ENCODE measurements around the gene CATSPERE.
A peak's percentile ranks its signal among the peaks of the same experiment; 100 is the strongest.

Gene CATSPERE

GRCh38 chr1:244642526-244642925 is 181.5 kb downstream of the CATSPERE start:
- no peak overlapping the region for H3K4me3 ChIP-seq (ENCODE audit: low read depth, low read length)
- TF ChIP-seq, protein P1, sequence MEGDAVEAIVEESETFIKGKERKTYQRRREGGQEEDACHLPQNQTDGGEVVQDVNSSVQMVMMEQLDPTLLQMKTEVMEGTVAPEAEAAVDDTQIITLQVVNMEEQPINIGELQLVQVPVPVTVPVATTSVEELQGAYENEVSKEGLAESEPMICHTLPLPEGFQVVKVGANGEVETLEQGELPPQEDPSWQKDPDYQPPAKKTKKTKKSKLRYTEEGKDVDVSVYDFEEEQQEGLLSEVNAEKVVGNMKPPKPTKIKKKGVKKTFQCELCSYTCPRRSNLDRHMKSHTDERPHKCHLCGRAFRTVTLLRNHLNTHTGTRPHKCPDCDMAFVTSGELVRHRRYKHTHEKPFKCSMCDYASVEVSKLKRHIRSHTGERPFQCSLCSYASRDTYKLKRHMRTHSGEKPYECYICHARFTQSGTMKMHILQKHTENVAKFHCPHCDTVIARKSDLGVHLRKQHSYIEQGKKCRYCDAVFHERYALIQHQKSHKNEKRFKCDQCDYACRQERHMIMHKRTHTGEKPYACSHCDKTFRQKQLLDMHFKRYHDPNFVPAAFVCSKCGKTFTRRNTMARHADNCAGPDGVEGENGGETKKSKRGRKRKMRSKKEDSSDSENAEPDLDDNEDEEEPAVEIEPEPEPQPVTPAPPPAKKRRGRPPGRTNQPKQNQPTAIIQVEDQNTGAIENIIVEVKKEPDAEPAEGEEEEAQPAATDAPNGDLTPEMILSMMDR (IDR thresholded peaks at IDR 0.05; ENCODE audit: low read depth, low read length, missing control alignments) = no peak
- no peak for DNase-seq (ENCODE audit: low read depth)

DNA sequence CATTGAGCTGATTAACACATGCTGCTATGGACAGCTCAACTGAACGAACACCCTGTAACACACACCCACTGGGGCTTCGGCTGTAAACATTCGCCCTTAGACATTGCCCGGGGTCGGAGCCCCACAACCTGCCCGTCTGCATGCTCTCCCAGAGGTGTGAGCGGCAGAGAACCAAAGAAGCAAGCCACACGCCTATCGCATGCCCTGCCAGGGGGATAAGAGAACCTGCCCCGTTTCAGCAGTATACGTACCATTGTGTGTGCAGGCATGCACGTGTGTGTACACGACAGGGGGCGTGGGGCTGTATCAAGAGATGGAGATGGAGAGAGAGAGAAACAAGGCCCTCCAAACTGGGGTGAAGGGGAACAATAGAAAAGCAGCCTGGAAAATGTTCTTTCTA is 181.9 kb downstream of the CATSPERE start:
- TF ChIP-seq, protein P1 (IDR thresholded peaks at IDR 0.05; ENCODE audit: low read depth, low read length, missing control alignments) = no peak
- no peak overlapping the region for H3K4me3 ChIP-seq (ENCODE audit: low read depth, low read length)

GRCh38 chr1:244645414-244645813 is 184.3 kb downstream of the CATSPERE start:
- H3K4me3 ChIP-seq (ENCODE audit: low read depth, low read length) = no peak overlapping the region
- TF ChIP-seq, protein P1 (IDR thresholded peaks at IDR 0.05; ENCODE audit: low read depth, low read length, missing control alignments) = no peak
- no peak for DNase-seq (ENCODE audit: low read depth)

More for the DNA sequence above, 181.9 kb downstream of the CATSPERE start:
- DNase-seq (ENCODE audit: low read depth) = no peak

DNA sequence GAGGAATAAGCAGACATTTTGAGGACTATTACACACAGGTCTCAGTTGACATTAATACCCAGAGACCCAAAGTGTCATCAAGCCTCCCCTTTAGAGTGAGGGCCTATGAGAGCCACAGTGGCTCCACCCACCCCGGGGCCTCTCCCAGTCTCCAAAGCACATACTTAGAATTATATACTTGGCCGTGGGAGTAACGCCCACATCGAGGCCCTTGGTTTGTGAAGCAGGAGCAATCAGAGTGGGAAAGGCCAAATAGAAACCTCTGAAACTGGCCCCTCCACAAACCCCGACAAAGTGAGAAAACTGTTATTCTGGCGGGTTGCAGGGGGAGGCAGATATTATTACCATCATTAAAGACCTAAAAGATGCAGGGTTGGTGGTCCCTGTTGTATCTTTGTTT is 184.8 kb downstream of the CATSPERE start:
- no peak overlapping the region for H3K4me3 ChIP-seq (ENCODE audit: low read depth, low read length)
- TF ChIP-seq, protein P1 (IDR thresholded peaks at IDR 0.05; ENCODE audit: low read depth, low read length, missing control alignments) = no peak
- DNase-seq (ENCODE audit: low read depth) = no peak

DNA sequence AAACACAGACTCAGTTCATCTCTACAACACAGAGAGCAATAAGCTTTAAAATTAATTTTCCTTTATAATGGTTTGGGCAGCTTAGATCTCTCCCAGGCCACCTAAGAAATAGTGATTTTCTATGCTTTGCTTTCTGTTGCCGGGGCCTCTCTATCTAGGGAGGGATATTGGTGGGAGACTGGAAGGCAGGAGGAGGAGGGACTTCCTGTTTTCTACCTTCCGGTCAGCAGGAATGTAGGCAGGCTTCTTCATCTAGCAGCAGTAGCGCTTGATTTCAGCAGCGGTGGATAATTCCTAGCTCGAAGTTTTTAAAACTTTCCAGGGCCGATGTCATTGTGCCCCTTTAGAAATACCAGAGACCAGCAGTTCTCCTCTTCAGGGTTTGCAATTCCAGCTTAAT is 186.7 kb downstream of the CATSPERE start:
- DNase-seq (ENCODE audit: low read depth) = no peak
- TF ChIP-seq, protein P1 (IDR thresholded peaks at IDR 0.05; ENCODE audit: low read depth, low read length, missing control alignments) = no peak

DNA sequence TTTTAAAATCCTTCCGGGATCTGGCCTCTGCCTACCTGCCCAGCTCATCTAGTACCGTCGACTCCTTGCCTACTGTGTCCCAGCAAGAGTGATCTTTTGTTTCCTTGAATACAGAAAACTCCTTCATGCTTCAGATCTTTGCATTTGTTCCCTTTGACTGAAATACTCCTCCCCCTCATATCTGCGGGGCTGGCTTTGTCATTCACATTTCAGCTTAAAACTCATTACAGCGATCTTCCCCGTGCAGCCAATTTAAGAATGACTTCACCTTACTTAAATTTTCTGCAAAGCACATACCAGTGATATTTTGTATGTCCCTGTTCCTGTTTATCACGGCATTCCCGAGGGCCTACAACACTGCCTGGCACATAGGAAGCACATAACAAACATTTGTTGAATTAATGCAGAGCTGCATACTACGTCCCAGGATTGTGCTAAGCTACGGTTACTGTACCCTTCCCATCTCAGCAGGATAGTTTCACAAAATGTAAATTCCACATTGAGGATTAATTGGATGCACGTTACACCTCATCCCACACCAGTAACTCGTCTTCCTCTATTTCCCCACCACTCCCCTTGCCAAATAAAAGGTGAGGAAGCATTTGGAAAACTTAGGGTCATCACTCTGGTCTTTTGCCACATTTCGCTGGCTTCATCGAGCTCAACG is 191.0 kb downstream of the CATSPERE start:
- peak overlapping the region; percentile 65 for H3K4me3 ChIP-seq (ENCODE audit: low read depth, low read length)
- DNase-seq (ENCODE audit: low read depth) = no peak
- TF ChIP-seq, protein P1 (IDR thresholded peaks at IDR 0.05; ENCODE audit: low read depth, low read length, missing control alignments) = no peak

More for the DNA sequence above, 186.7 kb downstream of the CATSPERE start:
- H3K4me3 ChIP-seq (ENCODE audit: low read depth, low read length) = no peak overlapping the region

Measured in GM12864 (cell line).